Neural progenitor cell (in vitro differentiated cells): ENCODE measurements around the gene UBL4B. TPM values are rescaled to one million over a fixed set of nuclear protein-coding genes. Genes with fewer than 3 reads are reported as not detected.

ENCODE experiments used
- DNase-seq: peaks from one replicate; pipeline ENCODE4 v3.0.0-alpha.2; 2016; ENCODE audit warnings: low spot score
- H2AFZ ChIP-seq: fragments of 200-600 bp; sonication (generic); replicated peaks from 2 replicates; pipeline ENCODE4 v1.6.1; 2016; ENCODE audit warnings: antibody characterized with exemption
- H3F3A ChIP-seq: fragments of 200-600 bp; sonication (generic); 2 replicates; pipeline ENCODE4 v1.6.1; 2016; ENCODE audit warnings: antibody characterized with exemption, low read depth
- H3K27ac ChIP-seq: fragments of 200-600 bp; sonication (generic); 2 replicates; pipeline ENCODE4 v1.5.1; 2016; ENCODE audit warnings: mild to moderate bottlenecking
- H3K27me3 ChIP-seq: fragments of 200-600 bp; sonication (generic); 2 replicates; pipeline ENCODE4 v1.6.1; 2016; ENCODE audit warnings: mild to moderate bottlenecking, moderate library complexity
- H3K36me3 ChIP-seq: fragments of 200-600 bp; sonication (generic); 2 replicates; pipeline ENCODE4 v1.5.1; 2016
- H3K4me1 ChIP-seq: fragments of 200-600 bp; sonication (generic); 2 replicates; pipeline ENCODE4 v1.6.1; 2016; ENCODE audit warnings: mixed run types
- H3K4me2 ChIP-seq: fragments of 200-600 bp; sonication (generic); 2 replicates; pipeline ENCODE4 v1.6.1; 2016
- H3K4me3 ChIP-seq: fragments of 200-600 bp; sonication (generic); 2 replicates; pipeline ENCODE4 v1.5.1; 2016
- H3K79me2 ChIP-seq: fragments of 200-600 bp; sonication (generic); 2 replicates; pipeline ENCODE4 v1.6.1; 2016; ENCODE audit warnings: low read depth
- H3K9ac ChIP-seq: fragments of 200-600 bp; sonication (generic); 2 replicates; pipeline ENCODE4 v1.6.1; 2016
- H3K9me3 ChIP-seq: fragments of 200-600 bp; sonication (generic); 2 replicates; pipeline ENCODE4 v1.5.1; 2016; ENCODE audit warnings: low read depth
- H4K20me1 ChIP-seq: fragments of 200-600 bp; sonication (generic); 2 replicates; pipeline ENCODE4 v1.6.1; 2016; ENCODE audit warnings: low read depth
- H3K27ac Mint-ChIP-seq: 3 replicates; pipeline ENCODE4 v1.8.0; 2021; ENCODE audit warnings: mixed read lengths
- H3K27me3 Mint-ChIP-seq: 2 replicates; pipeline ENCODE4 v1.8.0; 2022; ENCODE audit warnings: low read depth, mild to moderate bottlenecking, inconsistent platforms, moderate library complexity, mixed read lengths; ENCODE audit not compliant: insufficient read depth
- H3K36me3 Mint-ChIP-seq: 3 replicates; pipeline ENCODE4 v1.8.0; 2021; ENCODE audit warnings: mixed read lengths
- H3K4me1 Mint-ChIP-seq: 3 replicates; pipeline ENCODE4 v1.8.0; 2021; ENCODE audit warnings: mixed read lengths
- H3K4me3 Mint-ChIP-seq: 3 replicates; pipeline ENCODE4 v1.8.0; 2021; ENCODE audit warnings: mild to moderate bottlenecking, moderate library complexity, mixed read lengths
- H3K9me3 Mint-ChIP-seq: 3 replicates; pipeline ENCODE4 v1.8.0; 2020; ENCODE audit warnings: mixed read lengths
- CTCF ChIP-seq: fragments of 200-600 bp; sonication (generic); IDR thresholded peaks from 2 replicates; pipeline ENCODE4 v1.5.1; 2017; ENCODE audit warnings: antibody characterized with exemption, mild to moderate bottlenecking
- EZH2 ChIP-seq: fragments of 200-600 bp; sonication (generic); IDR thresholded peaks from 2 replicates; pipeline ENCODE4 v1.6.1; 2017; ENCODE audit warnings: antibody characterized with exemption, mild to moderate bottlenecking, moderate library complexity
- EZH2phosphoT487 ChIP-seq: fragments of 200-600 bp; sonication (generic); IDR thresholded peaks from 2 replicates; pipeline ENCODE4 v1.6.1; 2017; ENCODE audit warnings: antibody characterized with exemption
- total RNA-seq: library from RNA; depleted of rRNA; stranded (reverse); fragments of >200 nt; gene quantifications from 2 replicates; pipeline ENCODE4 v1.2.3, GENCODE V29; 2015; ENCODE audit warnings: low replicate concordance

Gene UBL4B
- total RNA-seq, 1 donor from 2014 or later, result not detected

DNA sequence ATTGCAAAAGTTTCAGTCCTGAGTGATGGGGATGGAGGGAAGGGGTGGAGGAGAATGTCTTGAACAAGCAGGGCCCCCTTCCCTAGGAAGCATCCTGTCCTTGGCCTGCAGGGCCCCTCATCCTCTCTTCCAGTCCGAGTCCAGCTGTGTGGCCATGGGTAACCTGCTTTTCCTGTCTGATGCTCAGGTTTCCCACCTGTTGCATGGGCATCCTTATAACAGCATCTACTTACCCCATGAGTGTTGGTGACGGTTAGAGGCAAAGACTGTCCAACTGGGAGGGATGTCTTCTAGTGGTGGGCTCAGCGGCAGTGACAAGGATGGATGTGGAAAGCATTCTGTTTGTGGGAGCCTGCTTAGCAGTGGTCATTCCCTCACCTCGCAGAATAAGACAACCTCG, 1.9 kb downstream of the UBL4B start:
- Histone ChIP-seq H3K4me1 (no peaks in the 10 kb centered on the region), H3K4me2 (no peak overlapping the region), H3K27me3 (no peaks in the 10 kb centered on the region), H2AFZ (no peak overlapping the region), H4K20me1 (no peaks in the 10 kb centered on the region), H3K4me3 (no peak overlapping the region), H3K36me3 (no peaks in the 10 kb centered on the region), H3K27ac (no peak overlapping the region), H3K9me3 (no peaks in the 10 kb centered on the region), H3K9ac (no peak overlapping the region), H3F3A (no peaks in the 10 kb centered on the region), H3K79me2 (no peaks in the 10 kb centered on the region)
- H3K36me3 Mint-ChIP-seq, result no peaks in the 10 kb centered on the region
- H3K4me3 Mint-ChIP-seq, result no peak overlapping the region
- TF ChIP-seq EZH2, result no peak
- no peak for TF ChIP-seq CTCF
- no peak for TF ChIP-seq EZH2phosphoT487
- H3K9me3 Mint-ChIP-seq, result no peaks in the 10 kb centered on the region
- peaks cover 11% of the 10 kb centered on the region for H3K27me3 Mint-ChIP-seq
- DNase-seq, result no peak
- H3K4me1 Mint-ChIP-seq, result peaks cover 3% of the 10 kb centered on the region
- H3K27ac Mint-ChIP-seq, result no peak overlapping the region

GRCh38 chr1:110114784-110115183, 2.5 kb downstream of the UBL4B start:
- H4K20me1 ChIP-seq, result no peaks in the 10 kb centered on the region
- no peak overlapping the region for H2AFZ ChIP-seq
- no peak for DNase-seq
- Mint-ChIP-seq H3K4me3 (no peak overlapping the region), H3K27ac (no peak overlapping the region), H3K27me3 (peaks cover 11% of the 10 kb centered on the region), H3K4me1 (peaks cover 3% of the 10 kb centered on the region), H3K36me3 (no peaks in the 10 kb centered on the region), H3K9me3 (no peaks in the 10 kb centered on the region)
- no peaks in the 10 kb centered on the region for H3K36me3 ChIP-seq
- no peak overlapping the region for H3K4me3 ChIP-seq
- no peaks in the 10 kb centered on the region for H3F3A ChIP-seq
- no peaks in the 10 kb centered on the region for H3K79me2 ChIP-seq
- no peaks in the 10 kb centered on the region for H3K27me3 ChIP-seq
- H3K27ac ChIP-seq, result no peak overlapping the region
- H3K4me2 ChIP-seq, result no peak overlapping the region
- H3K4me1 ChIP-seq, result no peaks in the 10 kb centered on the region
- no peak overlapping the region for H3K9ac ChIP-seq
- TF ChIP-seq EZH2phosphoT487, result no peak
- no peak for TF ChIP-seq EZH2
- TF ChIP-seq CTCF, result no peak
- H3K9me3 ChIP-seq, result no peaks in the 10 kb centered on the region

- Mint-ChIP-seq H3K27ac (no peak overlapping the region), H3K4me1 (peaks cover 3% of the 10 kb centered on the region), H3K9me3 (peaks cover 20% of the 10 kb centered on the region), H3K36me3 (peaks cover 2% of the 10 kb centered on the region), H3K27me3 (peaks cover 14% of the 10 kb centered on the region), H3K4me3 (no peak overlapping the region)
- no peaks in the 10 kb centered on the region for H3K79me2 ChIP-seq
- no peaks in the 10 kb centered on the region for H4K20me1 ChIP-seq
- H3K9ac ChIP-seq, result no peak overlapping the region
- H2AFZ ChIP-seq, result no peak overlapping the region
- no peaks in the 10 kb centered on the region for H3K9me3 ChIP-seq
- H3K4me3 ChIP-seq, result no peak overlapping the region
- no peak for DNase-seq
- no peaks in the 10 kb centered on the region for H3K36me3 ChIP-seq
- H3F3A ChIP-seq, result no peaks in the 10 kb centered on the region
- H3K27me3 ChIP-seq, result no peaks in the 10 kb centered on the region
- TF ChIP-seq CTCF, result no peak
- no peak for TF ChIP-seq EZH2
- no peak for TF ChIP-seq EZH2phosphoT487
- H3K4me1 ChIP-seq, result no peaks in the 10 kb centered on the region
- no peak overlapping the region for H3K27ac ChIP-seq
- H3K4me2 ChIP-seq, result no peak overlapping the region
These were observed 6.6 kb downstream of the UBL4B start for GRCh38 chr1:110118636-110119396.
